GM19099 (cell line): ENCODE measurements around the gene NDUFB6.

Source experiments
- POLR2A ChIP-seq: IDR thresholded peaks from 3 replicates; pipeline ENCODE4 v1.6.1; 2011; ENCODE audit warnings: low read depth; ENCODE audit not compliant: insufficient read length; ENCODE audit errors: extremely low read depth

NDUFB6 gene

DNA sequence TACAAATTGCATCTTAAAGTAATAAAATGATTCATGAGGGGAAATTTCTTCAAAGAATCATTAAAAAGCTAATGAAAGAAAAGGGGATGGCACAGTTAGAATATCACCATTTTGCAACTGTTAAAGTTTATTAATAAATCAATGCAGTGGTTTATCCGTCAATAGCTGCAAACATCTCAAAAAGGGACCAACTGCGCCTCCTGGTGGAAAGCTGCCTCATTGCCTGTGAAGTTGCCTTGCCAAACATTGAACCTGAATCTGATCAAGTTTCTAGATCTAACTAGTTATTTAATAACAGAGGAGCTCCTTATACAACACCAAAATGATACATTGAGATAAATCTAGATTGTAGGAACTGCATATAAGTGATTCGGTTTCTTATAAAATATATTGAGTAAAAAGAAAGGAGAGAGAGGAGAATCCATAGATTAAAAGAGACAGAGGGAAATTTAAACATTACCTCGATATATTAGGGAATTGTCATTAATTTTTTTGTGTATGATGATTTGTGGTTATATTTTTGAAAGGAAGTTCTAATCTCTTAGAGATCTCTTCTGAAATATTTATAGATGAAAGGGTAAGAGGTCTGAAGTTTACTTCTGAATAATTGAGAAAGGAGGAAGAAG lies 6.9 kb upstream of the NDUFB6 start:
- TF ChIP-seq POLR2A, result no peak

GRCh38 chr9:32578976-32579375 lies 6.0 kb upstream of the NDUFB6 start:
- TF ChIP-seq POLR2A, result no peak

- TF ChIP-seq POLR2A, result no peak
Observed at GRCh38 chr9:32577316-32577715, 4.4 kb upstream of the NDUFB6 start.

DNA sequence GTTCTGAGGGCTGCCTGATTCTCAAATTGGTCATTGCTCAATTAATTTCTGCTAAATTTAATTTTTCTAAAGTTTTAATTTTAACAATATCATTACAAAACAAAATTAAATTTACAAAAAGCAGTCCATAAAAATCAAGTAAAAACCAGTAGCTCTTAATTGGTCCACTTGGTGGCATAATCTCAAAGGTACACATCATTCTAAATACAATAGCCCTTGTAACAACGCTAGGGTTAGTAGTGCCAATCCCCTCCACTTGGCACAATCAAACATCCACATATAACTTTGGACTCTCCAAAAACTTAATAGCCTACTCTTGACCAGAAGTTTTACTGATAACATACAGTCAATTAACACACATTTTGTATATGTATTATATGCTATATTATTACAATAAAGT lies 1.9 kb upstream of the NDUFB6 start:
- no peak for TF ChIP-seq POLR2A

DNA sequence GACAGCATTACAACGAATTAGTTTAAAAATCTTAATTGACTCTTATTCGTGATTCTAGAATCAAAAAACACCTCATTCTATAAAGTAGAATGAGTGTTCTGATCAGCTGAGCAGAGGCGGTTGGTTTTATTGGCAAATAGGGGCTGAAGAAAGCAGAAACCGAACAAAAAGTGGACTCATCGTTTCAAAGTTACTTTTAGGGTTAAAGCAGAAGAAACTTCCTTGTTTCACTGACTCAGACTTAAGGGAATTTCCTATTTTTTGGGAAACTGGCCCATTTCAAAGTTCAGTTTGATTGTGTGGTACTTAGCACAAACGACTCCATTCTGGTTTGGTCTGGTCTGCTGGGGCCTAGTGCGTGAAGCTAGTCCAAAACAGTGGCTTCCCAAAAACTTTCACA lies 862 bp upstream of the NDUFB6 start:
- no peak for TF ChIP-seq POLR2A

DNA sequence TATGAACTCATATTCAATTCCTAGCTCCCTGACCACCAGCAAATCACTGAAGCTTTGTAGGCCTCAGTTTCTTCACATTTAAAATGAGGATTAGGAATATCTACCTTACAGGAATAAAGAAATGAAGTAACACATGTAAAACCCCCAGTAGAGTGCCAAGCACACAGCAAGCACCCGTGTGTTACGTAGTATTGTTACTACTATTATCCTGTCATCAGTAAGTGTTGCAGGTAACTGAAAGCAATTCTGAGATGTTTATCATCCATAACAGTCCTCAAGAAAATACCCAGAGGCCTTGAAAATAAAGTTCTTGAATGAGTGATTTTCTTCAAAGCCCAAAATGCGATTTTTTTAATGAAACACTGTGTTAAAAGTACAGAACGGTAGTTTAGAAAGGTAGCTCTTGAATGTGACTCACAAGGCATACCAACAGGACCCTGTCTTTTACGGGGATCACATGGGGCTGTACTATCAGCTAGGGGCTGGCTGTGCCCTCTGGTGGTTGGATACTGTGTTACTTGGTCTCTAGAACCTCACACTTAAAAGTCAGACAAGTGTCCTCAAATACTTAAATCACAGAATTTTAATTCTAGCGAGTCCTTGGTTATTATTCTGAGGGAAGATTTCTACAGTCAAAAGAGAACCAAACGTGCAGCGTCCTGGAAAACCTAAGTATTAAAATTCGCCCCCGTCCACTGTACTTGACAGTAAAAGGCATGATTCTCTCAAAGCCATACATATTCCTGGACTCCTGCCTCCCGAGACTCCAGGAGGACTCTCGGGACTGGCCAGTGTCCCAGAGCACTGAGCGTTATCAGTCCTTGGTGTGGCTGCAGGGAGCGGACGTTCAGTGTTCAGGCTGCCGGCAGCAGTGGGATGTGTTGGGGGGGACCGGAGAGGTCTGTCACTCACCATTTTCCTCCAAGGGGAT lies 725 bp downstream of the NDUFB6 start:
- no peak for TF ChIP-seq POLR2A

DNA sequence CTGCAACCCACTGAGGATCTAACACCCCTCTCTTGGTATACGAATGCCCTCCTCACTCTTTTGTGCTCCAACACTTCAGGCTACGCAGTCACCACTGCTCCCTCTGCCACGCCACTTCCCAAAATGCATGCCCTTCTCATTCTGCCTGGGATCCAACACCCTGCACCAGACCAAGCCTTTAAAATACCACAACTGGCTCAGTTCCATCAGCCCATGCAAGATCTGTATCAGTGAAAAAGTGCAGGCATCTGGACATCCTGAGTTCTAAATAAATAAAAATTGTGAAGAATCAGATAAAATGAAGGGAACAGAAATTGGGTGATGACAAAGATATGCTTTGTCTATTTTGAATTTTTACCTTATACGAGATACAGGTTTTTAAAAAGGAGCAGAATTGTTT lies 2.7 kb downstream of the NDUFB6 start:
- no peak for TF ChIP-seq POLR2A

GRCh38 chr9:32566770-32567169 lies 6.2 kb downstream of the NDUFB6 start:
- no peak for TF ChIP-seq POLR2A

GRCh38 chr9:32565967-32566366 lies 7.0 kb downstream of the NDUFB6 start:
- no peak for TF ChIP-seq POLR2A

DNA sequence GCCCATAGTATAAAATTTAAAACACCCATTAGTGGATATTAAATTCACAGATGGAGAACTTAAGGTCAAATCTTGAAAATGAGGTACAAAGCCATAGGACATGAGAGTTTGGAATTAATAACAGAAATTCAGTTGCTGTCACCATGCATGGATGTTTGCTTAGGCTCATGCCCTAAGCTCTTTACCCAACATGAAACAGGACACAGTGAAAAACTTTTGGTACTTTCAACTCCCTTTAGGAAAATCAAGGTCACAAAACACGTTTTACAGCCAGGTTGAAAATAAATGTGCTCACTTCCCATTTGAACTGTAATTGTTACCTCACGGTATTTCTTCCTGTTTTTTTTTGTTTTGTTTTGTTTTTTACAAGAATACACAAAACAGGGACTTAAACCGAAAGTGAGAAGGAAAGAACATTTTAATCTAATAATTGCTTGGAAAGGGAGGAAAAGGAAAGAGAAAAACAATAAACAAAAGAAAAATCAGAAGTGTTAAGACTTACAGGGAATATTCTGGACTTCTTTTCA lies 14.5 kb downstream of the NDUFB6 start:
- TF ChIP-seq POLR2A, result no peak

GRCh38 chr9:32554591-32554990 lies 18.4 kb downstream of the NDUFB6 start:
- TF ChIP-seq POLR2A, result no peak

DNA sequence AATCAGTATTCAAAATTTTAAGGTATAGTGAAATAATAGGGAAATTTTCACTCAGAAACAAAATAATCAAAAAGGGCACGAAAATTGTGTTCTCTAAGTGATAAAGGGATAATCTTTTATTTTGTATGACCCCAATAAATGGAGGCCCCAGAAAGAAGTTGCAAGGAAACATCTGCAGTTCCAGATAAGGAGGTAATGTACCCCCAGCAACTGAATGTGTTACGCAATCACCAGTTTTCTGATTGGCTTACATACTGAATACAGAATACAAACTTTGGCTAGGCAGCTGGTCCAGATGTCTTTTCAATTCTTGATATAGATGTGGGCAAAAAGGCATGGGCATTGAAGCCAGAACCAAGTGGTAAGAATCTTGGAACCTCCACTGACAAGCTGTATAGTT lies 18.9 kb downstream of the NDUFB6 start:
- TF ChIP-seq POLR2A, result no peak

GRCh38 chr9:32552172-32552872 lies 20.6 kb downstream of the NDUFB6 start, which contains the start of the genes SMIM27 and TOPORS:
TSS of gene SMIM27 (plus strand) at chr9:32552327. CDS start at chr9:32552435, 108 bp downstream.
TSS of gene TOPORS (minus strand) at chr9:32552586. CDS start at chr9:32552436, 150 bp downstream.
- TF ChIP-seq POLR2A, result peak; percentile 87

DNA sequence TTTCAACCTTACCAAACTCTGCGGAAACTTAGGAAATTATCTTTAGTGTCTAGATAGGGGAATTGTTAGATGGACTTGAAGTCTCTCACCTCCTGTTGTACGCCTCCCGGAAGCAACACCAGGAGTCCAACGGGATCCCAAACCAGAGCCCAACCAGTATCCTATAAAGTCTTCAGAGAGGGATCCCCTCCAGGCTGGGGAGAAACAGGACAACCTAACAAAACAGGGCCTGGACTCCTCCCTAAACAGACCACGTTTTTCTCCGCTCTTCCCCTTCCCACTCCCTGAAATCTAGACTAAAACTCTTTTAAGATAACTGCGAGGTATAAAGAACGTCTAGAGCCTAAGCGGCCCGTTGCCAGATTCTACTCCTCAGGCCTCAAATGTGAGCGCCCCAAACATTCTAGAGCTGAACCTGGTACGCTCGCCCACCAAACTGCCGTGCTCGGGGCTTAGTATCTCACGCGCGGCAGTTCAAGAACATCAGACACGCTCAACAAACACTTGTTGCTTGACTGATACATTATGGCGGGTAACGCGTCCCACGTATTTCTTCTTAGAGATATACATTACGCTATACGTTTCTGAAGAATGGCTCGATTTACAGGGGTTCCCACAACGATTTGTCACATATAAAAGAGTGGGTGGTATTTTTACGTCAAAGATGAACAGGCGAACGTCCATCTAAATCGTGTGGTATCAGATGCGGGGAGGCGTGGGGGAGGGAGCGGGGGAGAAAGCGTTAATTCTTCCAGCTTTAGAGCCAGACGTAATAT lies 21.5 kb downstream of the NDUFB6 start:
- TF ChIP-seq POLR2A, result peak; percentile 10

- no peak for TF ChIP-seq POLR2A
Observed at GRCh38 chr9:32550562-32551275, 22.2 kb downstream of the NDUFB6 start.

- no peak for TF ChIP-seq POLR2A
Observed at GRCh38 chr9:32550150-32550561, 22.8 kb downstream of the NDUFB6 start.
